ENCODE measurements around the gene CEP43. TPM values are rescaled to one million over a fixed set of nuclear protein-coding genes. Genes with fewer than 3 reads are reported as not detected.

Gene CEP43
- total and polyA plus RNA-seq, 10 of the 15 experiments (the other 5 are each of a cell fraction or from before 2014, with no cell fraction given): 7.7 to 49.9 (median 24.6) TPM

DNA sequence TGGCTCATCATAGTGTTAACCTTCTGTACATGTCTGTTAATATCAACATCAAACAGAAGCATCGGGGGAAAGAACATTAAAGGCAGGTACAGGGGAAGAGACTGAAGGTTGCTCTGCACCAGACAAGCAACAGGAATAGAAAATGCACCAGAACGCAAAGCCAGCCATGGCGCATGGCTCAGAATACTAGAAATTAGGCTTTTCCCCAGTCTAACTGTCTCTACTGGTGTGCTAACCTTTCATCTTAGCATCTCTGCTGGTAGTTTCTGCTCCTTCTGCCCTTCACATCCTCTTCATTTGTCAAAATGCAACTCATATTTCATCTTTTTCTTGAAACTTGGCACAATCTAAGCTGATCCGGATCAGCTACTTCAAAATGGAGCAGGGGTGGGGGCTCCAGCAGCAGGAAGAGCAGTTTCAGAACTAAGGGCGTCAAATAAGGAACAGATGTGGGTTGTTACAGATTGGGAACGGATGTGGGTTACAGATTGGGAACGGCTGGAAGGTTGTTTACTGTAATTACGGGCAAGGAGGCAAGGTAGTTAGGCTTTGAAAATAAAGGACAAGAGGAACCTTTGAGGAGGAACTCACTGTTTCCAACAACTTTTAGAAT is 29.7 kb upstream of the CEP43 start (continued):
- TF ChIP-seq, protein P1, sequence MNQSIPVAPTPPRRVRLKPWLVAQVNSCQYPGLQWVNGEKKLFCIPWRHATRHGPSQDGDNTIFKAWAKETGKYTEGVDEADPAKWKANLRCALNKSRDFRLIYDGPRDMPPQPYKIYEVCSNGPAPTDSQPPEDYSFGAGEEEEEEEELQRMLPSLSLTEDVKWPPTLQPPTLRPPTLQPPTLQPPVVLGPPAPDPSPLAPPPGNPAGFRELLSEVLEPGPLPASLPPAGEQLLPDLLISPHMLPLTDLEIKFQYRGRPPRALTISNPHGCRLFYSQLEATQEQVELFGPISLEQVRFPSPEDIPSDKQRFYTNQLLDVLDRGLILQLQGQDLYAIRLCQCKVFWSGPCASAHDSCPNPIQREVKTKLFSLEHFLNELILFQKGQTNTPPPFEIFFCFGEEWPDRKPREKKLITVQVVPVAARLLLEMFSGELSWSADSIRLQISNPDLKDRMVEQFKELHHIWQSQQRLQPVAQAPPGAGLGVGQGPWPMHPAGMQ (IDR thresholded peaks at IDR 0.05; ENCODE audit: borderline replicate concordance): no peak

DNA sequence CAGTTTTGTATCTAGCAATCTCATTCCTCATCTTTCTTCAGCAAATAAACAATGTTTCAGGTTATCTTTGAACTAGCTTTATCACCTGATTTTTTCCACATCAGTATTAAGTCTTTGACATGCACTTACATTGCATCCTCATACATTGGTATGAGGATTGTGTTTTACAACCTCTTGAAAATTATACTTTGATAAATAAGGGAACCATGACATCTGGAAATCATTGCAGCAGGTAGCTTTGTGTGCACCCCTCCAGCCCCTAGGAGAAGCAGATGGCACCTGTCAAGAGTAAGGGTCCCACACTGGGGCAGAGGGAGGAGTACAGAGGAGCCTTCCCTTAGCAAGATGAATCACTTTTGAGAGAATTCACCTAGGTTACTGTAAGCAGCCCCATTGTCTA is 29.1 kb upstream of the CEP43 start:
- POLR2A ChIA-PET: no interaction called here
- Histone ChIP-seq H3K4me2 (ENCODE audit: control insufficient read depth, insufficient read depth) (no peak overlapping the region), H3K9ac (ENCODE audit: control insufficient read depth, insufficient read depth, low read length) (no peak overlapping the region)

More for the DNA sequence above, 29.1 kb upstream of the CEP43 start:
- Histone ChIP-seq H4K20me1 (ENCODE audit: control insufficient read depth, insufficient read depth) (no peaks in the 10 kb centered on the region), H3K9me3 (replicated peaks; ENCODE audit: control insufficient read depth, insufficient read depth, low read length) (no peaks in the 10 kb centered on the region; the same call in 1 of the 3 replicates), H3K79me2 (ENCODE audit: control insufficient read depth, insufficient read depth, low read length) (no peaks in the 10 kb centered on the region), H3K27ac (ENCODE audit: control insufficient read depth, insufficient read depth) (no peak overlapping the region), H2AFZ (ENCODE audit: control insufficient read depth, low read depth, low read length) (no peak overlapping the region), H3K36me3 (ENCODE audit: control insufficient read depth in 2 of 2, insufficient read depth in 2 of 2, low read length in 1 of 2) (no peaks in the 10 kb centered on the region), H3K4me3 (no peak overlapping the region), H3K4me1 (ENCODE audit: control insufficient read depth, insufficient read depth, low read length) (peaks cover 3% of the 10 kb centered on the region; the same call in 1 of the 2 replicates), H3K27me3 (replicated peaks in 1 of 2; ENCODE audit: control insufficient read depth in 2 of 2, insufficient read depth in 2 of 2, low read length in 1 of 2) (no peaks in the 10 kb centered on the region)
- SMC1A ChIA-PET (ENCODE audit: uncharacterized antibody, unreplicated experiment): interaction anchor here (1.0 to 1.1 kb wide), 2 partner anchors 10 to 14 kb away, joined by 3 read pairs; partner anchors contain the start of gene RNASET2
- BruUV-seq (replicated peaks): no TSS peak
- TF ChIP-seq, protein P2, sequence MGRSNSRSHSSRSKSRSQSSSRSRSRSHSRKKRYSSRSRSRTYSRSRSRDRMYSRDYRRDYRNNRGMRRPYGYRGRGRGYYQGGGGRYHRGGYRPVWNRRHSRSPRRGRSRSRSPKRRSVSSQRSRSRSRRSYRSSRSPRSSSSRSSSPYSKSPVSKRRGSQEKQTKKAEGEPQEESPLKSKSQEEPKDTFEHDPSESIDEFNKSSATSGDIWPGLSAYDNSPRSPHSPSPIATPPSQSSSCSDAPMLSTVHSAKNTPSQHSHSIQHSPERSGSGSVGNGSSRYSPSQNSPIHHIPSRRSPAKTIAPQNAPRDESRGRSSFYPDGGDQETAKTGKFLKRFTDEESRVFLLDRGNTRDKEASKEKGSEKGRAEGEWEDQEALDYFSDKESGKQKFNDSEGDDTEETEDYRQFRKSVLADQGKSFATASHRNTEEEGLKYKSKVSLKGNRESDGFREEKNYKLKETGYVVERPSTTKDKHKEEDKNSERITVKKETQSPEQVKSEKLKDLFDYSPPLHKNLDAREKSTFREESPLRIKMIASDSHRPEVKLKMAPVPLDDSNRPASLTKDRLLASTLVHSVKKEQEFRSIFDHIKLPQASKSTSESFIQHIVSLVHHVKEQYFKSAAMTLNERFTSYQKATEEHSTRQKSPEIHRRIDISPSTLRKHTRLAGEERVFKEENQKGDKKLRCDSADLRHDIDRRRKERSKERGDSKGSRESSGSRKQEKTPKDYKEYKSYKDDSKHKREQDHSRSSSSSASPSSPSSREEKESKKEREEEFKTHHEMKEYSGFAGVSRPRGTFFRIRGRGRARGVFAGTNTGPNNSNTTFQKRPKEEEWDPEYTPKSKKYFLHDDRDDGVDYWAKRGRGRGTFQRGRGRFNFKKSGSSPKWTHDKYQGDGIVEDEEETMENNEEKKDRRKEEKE (IDR thresholded peaks at IDR 0.05): no peak
- TF ChIP-seq LARP7 (IDR thresholded peaks at IDR 0.05) (no peak), SMC3 (IDR thresholded peaks at IDR 0.05; ENCODE audit: borderline replicate concordance, low read length) (no peak), GABPA (IDR thresholded peaks at IDR 0.05; ENCODE audit: low read depth) (no peak), CREB1 (IDR thresholded peaks at IDR 0.05; ENCODE audit: low read depth) (no peak)
- RAD21 ChIA-PET (ENCODE audit: unreplicated experiment): interaction anchor here (1.0 to 1.2 kb wide), 2 partner anchors 9 to 13 kb away, joined by 3 to 4 read pairs; partner anchors contain the start of gene RNASET2
- no peak for DNase-seq (ENCODE audit: low read depth, low spot score)
- CTCF ChIA-PET: interaction anchor here (0.6 to 2.7 kb wide), 2 partner anchors 16 to 19 kb away, joined by 3 to 9 read pairs; no protein-coding TSS in a partner anchor
- no peak for FAIRE-seq
- ATAC-seq: no peak
- intact Hi-C loops (cut with micrococcal nuclease; ENCODE audit: unreplicated experiment) (no loop called here), in situ Hi-C loops (cut with MboI) (no loop called here)
